ENCODE data around the gene SLC25A31. TPM values are rescaled to one million over a fixed set of nuclear protein-coding genes. Genes with fewer than 3 reads are reported as not detected.

Gene SLC25A31
- total RNA-seq, 1 donor from 2014 or later: not detected

Other genes starting within 250 kb of the SLC25A31 start
- gene INTU, start 97.4 kb upstream of the SLC25A31 start, total RNA-seq: not detected in 2 replicates
- 5.0 and 5.2 TPM in 2 replicates for gene HSPA4L, start 51.9 kb downstream of the SLC25A31 start, total RNA-seq
- 47.4 and 50.1 TPM in 2 replicates for gene PLK4, start 150.5 kb downstream of the SLC25A31 start, total RNA-seq
- gene MFSD8, start 234.8 kb downstream of the SLC25A31 start, total RNA-seq: 18.7 and 20.2 TPM in 2 replicates
- 21.0 and 23.9 TPM in 2 replicates for gene ABHD18, start 235.0 kb downstream of the SLC25A31 start, total RNA-seq

Measured in activated T-helper 2 cell treated with anti-CD3 and anti-CD28 coated beads, Interferon-gamma antibody, Interleukin-2, Interleukin-4, amounts not matched to agents 10 μg/mL and 5 μg/mL and 100 μg/mL, durations not matched to agents 14 hours and 24 hours and 36 hours (primary cell).